Adrenal gland (tissue), 5 donors: ENCODE data around the gene ARAP1.

ENCODE experiments used
- POLR2A ChIP-seq, 2 donors: fragments of 450-650 bp; IDR thresholded peaks; one replicate each; pipeline ENCODE4 v1.6.1; 2017; ENCODE audit warnings: antibody characterized with exemption in 2 of 2, mild to moderate bottlenecking in 2 of 2, moderate library complexity in 1 of 2
- TF ChIP-seq, protein P1 (sequence below), 6 experiments: fragments of 450-650 bp in 4 of 6; fragments of 200-600 bp in 2 of 6; sonication (generic) in 1 of 6; IDR thresholded peaks; 1 replicate in 5 of 6; 2 replicates in 1 of 6; pipeline versions ENCODE4 v1.5.1 to v1.8.0; 2016 to 2021; ENCODE audit warnings: antibody characterized with exemption in 6 of 6, mild to moderate bottlenecking in 2 of 6, moderate library complexity in 1 of 6
- donor health status: DM: no; HTN: no; CAD: no.

DNA sequence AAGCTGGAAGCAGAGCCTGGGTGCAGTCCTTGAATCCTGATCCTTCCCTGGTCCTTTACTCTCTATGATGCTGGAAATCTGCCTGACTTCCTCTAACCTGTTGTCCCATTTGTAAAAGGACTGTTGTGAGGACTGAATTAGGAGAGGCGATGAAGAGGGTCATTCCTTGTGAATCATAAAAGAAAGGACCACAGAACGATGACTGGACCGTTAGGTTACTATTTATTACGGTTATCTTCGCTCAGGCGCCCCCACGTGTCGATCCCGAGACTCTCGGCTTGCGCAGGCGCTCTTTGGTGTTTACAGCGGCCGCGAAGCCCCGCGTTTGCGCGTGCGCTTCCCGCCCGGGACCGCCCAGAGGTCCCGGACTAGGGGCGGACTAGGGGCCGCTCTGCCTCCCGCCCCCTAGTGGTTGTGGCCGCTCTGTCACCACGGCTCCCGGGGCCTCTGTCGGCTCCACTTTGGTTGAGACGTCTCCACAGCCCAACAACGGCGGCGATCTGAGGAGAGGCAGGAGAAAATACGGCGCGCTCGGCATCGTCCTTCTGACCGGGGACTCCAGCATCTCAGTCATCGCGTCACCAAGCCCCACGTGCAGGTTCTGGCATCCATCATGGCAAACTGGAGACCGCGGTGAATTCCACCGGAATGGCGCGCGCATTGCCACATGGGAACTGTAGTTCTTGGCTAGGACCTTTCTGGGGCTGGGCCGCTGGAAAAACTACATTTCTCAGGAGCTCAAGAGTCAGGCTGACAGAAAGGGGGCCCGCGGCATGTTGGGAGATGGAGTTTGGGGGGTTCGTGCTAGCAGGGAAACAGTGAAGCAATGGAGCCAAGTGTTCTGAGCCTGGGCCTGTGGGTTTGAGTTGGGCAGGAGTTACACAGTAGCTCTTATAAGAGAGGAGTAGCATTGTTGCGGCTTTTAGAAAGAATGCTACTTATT, 41.5 kb upstream of the ARAP1 start, which contains the start of gene STARD10:
- TF ChIP-seq, protein P1, sequence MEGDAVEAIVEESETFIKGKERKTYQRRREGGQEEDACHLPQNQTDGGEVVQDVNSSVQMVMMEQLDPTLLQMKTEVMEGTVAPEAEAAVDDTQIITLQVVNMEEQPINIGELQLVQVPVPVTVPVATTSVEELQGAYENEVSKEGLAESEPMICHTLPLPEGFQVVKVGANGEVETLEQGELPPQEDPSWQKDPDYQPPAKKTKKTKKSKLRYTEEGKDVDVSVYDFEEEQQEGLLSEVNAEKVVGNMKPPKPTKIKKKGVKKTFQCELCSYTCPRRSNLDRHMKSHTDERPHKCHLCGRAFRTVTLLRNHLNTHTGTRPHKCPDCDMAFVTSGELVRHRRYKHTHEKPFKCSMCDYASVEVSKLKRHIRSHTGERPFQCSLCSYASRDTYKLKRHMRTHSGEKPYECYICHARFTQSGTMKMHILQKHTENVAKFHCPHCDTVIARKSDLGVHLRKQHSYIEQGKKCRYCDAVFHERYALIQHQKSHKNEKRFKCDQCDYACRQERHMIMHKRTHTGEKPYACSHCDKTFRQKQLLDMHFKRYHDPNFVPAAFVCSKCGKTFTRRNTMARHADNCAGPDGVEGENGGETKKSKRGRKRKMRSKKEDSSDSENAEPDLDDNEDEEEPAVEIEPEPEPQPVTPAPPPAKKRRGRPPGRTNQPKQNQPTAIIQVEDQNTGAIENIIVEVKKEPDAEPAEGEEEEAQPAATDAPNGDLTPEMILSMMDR (IDR thresholded peaks at IDR 0.05), result peak; percentile 94 to 100 (median 98)
- peak; percentile 16 to 70 for TF ChIP-seq POLR2A (IDR thresholded peaks at IDR 0.05)
